Mammary epithelial cell (primary cell): Measurements from ENCODE around the gene VPREB1.

ENCODE experiments used
- EZH2 ChIP-seq: IDR thresholded peaks from 2 replicates; pipeline ENCODE4 v1.6.1; 2012; ENCODE audit warnings: low read length, inconsistent platforms, borderline replicate concordance
- TF ChIP-seq, protein P1 (sequence below), 2 donors: IDR thresholded peaks in 1 of 2; conservative IDR thresholded peaks in 1 of 2; 2 replicates each; pipeline ENCODE4 v1.5.1; 2011 to 2012; ENCODE audit warnings: inconsistent platforms in 2 of 2, low read length in 2 of 2, mild to moderate bottlenecking in 2 of 2, control low read depth in 1 of 2, low read depth in 1 of 2; ENCODE audit not compliant: insufficient read depth in 1 of 2; ENCODE audit errors: extremely low read depth in 1 of 2

DNA sequence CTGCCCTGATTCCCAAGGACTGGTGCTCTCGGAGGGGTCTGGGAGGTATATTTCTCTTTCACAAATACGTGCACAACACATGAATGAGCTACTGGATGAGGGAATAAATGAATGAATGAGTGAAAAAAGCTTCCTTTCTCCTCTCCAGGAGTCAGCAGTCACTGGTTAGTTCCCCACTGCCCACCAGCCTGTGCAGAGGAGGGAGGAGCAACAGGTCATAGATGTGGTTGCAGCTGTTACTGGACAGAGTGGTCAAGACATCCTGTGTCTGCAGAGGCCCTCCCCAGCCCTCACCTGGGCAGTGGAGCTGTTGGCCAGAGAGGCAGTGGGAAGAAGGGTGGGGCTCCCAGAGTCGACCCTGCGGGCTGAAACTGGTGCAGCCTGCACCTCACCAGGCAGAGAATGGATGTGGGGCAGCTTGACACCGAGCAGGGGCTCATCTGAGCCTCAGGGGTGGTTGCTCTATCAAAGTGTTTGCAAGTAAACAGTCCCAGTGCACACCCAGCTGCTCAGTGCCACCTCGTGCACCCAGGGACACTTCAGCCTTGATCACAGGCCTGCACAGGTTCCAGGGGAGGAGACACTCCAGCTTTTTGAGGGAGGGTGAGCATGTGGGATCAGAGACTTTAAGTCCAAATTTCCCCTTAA lies 1.4 kb upstream of the VPREB1 start:
- no peak for TF ChIP-seq EZH2
- TF ChIP-seq, protein P1, sequence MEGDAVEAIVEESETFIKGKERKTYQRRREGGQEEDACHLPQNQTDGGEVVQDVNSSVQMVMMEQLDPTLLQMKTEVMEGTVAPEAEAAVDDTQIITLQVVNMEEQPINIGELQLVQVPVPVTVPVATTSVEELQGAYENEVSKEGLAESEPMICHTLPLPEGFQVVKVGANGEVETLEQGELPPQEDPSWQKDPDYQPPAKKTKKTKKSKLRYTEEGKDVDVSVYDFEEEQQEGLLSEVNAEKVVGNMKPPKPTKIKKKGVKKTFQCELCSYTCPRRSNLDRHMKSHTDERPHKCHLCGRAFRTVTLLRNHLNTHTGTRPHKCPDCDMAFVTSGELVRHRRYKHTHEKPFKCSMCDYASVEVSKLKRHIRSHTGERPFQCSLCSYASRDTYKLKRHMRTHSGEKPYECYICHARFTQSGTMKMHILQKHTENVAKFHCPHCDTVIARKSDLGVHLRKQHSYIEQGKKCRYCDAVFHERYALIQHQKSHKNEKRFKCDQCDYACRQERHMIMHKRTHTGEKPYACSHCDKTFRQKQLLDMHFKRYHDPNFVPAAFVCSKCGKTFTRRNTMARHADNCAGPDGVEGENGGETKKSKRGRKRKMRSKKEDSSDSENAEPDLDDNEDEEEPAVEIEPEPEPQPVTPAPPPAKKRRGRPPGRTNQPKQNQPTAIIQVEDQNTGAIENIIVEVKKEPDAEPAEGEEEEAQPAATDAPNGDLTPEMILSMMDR (conservative IDR thresholded peaks at IDR 0.05 in 1 of 2, IDR thresholded peaks at IDR 0.05 in 1 of 2; ENCODE audit: extremely low read depth in 1 of 2, insufficient read depth in 1 of 2, low read depth in 1 of 2, low read length in 2 of 2): no peak
